Stimulated activated CD4-positive, alpha-beta T cell treated with anti-CD3 and anti-CD28 coated beads, Interleukin-1b, Interleukin-23, amount 100 ng/mL, for 4 hours (primary cell): Measurements from ENCODE around the gene CFAP54.
"Not testable (repeated sequence)": the region's sequence is repeated elsewhere in the genome, so short reads cannot be mapped to it uniquely, and the experiment has no call there.

Source experiments
- DNase-seq, 2 donors: peaks; one replicate each; pipeline ENCODE4 v3.0.0-alpha.2; 2020; ENCODE audit warnings: low read depth in 2 of 2

The CFAP54 gene

GRCh38 chr12:96489392-96490056, at the start of gene CFAP54:
CFAP54 (plus strand) TSS chr12:96489577; CDS start chr12:96489610, 33 bp downstream.
- DNase-seq: peak; percentile 89 to 92

- no peak for DNase-seq
These were observed 47.6 kb upstream of the CFAP54 start for GRCh38 chr12:96441816-96442215.

GRCh38 chr12:96442906-96443305, 46.5 kb upstream of the CFAP54 start:
- DNase-seq: no peak

- no peak for DNase-seq
These were observed 45.0 kb upstream of the CFAP54 start for GRCh38 chr12:96444399-96444798.

GRCh38 chr12:96445691-96446583, 43.4 kb upstream of the CFAP54 start:
- DNase-seq: peak in 1 of 2 donors; percentile 52

- no peak for DNase-seq
These were observed 42.1 kb upstream of the CFAP54 start for GRCh38 chr12:96447256-96447655.

GRCh38 chr12:96448300-96448699, 41.1 kb upstream of the CFAP54 start:
- DNase-seq: no peak

GRCh38 chr12:96452261-96452922, 37.0 kb upstream of the CFAP54 start:
- DNase-seq: no peak

- no peak for DNase-seq
These were observed 35.0 kb upstream of the CFAP54 start for GRCh38 chr12:96454396-96454795.

GRCh38 chr12:96456265-96456974, 33.0 kb upstream of the CFAP54 start:
- DNase-seq: no peak

- DNase-seq: no peak
These were observed 32.0 kb upstream of the CFAP54 start for GRCh38 chr12:96457191-96457930.

GRCh38 chr12:96459281-96459680, 30.1 kb upstream of the CFAP54 start:
- not testable (repeated sequence) for DNase-seq

- no peak for DNase-seq
These were observed 26.7 kb upstream of the CFAP54 start for GRCh38 chr12:96462571-96463280.

- no peak for DNase-seq
These were observed 23.5 kb upstream of the CFAP54 start for GRCh38 chr12:96465896-96466295.

GRCh38 chr12:96466939-96467751, 22.2 kb upstream of the CFAP54 start:
- DNase-seq: no peak

GRCh38 chr12:96471368-96472050, 17.9 kb upstream of the CFAP54 start:
- DNase-seq: no peak

- DNase-seq: no peak
These were observed 17.0 kb upstream of the CFAP54 start for GRCh38 chr12:96472384-96472783.

- no peak for DNase-seq
These were observed 15.8 kb upstream of the CFAP54 start for GRCh38 chr12:96473394-96474093.
